Measurements from ENCODE around the gene SLC9A4.

SLC9A4 gene, protein sequence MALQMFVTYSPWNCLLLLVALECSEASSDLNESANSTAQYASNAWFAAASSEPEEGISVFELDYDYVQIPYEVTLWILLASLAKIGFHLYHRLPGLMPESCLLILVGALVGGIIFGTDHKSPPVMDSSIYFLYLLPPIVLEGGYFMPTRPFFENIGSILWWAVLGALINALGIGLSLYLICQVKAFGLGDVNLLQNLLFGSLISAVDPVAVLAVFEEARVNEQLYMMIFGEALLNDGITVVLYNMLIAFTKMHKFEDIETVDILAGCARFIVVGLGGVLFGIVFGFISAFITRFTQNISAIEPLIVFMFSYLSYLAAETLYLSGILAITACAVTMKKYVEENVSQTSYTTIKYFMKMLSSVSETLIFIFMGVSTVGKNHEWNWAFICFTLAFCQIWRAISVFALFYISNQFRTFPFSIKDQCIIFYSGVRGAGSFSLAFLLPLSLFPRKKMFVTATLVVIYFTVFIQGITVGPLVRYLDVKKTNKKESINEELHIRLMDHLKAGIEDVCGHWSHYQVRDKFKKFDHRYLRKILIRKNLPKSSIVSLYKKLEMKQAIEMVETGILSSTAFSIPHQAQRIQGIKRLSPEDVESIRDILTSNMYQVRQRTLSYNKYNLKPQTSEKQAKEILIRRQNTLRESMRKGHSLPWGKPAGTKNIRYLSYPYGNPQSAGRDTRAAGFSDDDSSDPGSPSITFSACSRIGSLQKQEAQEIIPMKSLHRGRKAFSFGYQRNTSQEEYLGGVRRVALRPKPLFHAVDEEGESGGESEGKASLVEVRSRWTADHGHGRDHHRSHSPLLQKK

DNA sequence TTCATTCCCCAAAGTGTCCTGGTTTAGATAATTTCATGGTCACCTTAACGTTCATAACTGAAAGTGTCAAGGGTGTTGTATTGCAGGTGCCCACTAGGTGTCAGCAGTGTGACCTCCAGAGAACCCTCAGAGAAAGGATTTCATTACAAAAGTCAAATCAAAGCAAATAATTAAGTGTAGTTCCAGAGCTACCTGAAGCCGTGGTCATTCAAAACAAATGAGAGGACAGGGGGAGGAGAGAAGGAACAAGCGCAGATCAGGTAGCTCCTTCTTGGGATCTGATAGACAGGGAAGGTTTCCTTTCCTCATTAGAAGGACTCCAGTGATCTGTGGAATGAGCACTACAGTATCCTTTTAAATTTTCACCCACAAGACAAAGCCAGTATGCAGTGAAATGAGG, at the start of gene SLC9A4:
TSS of gene SLC9A4 (plus strand) at position 207 of the 400 bp plus-strand sequence. CDS start 534 bp downstream, outside the sequence.
- DNase-seq, result peak; percentile 23

DNA sequence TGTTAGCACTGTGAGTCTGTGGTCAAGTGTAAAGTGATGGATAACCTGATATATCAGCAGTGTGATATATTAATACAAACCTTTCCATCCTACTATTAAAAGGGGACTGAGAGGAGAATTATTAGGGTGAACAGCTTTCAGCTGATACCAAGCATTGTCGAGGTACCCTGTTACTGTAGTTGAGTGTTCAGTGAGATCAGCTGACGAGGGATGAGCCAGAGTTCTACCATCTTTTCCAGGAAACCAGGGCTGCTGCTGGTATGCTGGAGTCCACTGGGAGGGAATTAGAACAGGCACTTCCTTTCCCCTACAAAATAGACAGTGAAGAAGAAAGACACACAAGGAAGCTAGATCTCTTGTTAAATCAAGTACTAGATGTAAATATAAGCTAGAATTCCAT, 49.7 kb upstream of the SLC9A4 start:
- no peak for DNase-seq

DNA sequence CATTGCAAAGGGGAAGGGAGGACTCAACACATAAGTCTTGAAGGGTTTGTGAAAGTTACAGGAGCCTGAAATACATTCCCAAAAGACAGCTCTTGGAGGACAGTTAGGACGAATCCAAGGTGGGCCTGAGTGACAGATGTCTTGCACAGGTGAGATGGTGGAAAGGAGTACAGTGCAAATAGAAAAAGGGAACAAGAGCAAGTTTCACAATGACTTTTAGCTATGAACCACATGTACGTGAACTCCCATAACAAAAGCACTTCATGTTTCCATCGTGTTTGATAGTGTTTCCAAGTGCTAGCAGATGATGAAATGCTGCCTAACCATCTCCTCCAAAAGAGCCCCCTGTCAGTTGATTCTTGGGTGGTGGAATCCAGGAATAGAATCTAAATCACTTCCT, 48.3 kb upstream of the SLC9A4 start:
- no peak for DNase-seq

DNA sequence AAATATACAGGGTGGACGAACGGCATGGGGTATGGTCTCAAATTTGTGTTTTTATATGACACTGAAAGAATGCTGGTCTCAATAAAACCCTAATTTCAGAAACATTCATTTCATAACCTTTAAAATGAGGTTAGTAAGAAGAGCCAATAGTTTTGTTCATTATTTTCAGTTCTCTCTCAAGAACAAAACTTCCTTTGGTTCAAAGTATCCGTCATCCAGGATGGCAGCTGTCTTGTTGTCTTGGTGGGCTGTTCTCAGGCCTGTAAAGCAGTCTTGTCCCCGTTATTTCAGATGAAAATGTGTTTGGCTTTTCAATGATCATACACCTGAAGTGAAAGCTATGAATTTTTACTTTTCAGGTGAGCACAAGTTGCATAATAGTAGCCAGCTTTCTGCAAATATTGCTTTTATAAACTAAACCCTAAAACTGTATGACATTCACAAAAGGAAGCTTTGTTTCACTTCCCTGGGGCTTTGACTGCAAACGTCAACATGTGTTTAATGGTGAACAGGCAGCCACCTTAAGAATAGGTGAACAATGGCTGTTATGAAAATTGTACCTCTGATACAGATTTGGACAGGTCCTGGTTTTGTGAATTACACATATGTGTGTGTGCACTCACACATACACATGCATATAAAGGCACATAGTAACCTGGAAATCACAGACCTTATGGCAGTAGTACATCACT, 47.4 kb upstream of the SLC9A4 start:
- no peak for DNase-seq

DNA sequence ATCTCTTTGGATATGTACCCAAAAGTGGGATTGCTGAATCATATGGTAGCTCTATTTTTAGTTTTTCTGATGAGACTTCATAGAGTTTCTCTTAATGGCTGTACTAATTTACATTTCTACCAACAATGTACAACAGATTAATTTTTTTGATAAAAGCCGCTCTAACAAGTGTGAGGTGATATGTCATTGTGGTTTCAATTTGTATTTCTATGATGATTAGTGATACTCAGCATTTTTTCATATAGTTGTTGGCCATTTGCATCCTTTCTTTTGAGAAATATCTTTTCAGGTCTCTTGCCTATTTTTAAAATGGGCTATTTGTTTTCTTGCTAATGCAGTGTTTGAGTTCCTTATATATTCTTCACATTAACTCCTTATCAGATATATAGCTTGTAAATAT, 45.8 kb upstream of the SLC9A4 start:
- no peak for DNase-seq

DNA sequence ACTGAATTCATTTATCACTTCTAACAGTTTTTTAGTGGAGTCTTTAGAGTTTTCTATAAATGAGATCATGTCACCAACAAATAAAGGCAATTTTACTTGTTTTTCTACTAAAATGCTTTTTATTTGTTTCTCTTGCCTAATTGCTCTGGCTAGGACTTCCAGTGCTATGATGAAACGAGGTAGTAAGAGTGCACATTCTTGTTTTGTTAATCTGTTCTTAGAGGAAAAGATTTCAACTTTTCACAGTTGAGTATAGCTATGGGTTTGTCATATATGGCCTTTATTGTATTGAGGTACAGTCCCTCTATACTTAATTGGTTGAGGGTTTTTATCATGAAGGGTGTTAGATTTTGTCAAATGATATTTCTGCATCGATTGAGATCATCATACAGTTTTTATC, 44.5 kb upstream of the SLC9A4 start:
- no peak for DNase-seq

DNA sequence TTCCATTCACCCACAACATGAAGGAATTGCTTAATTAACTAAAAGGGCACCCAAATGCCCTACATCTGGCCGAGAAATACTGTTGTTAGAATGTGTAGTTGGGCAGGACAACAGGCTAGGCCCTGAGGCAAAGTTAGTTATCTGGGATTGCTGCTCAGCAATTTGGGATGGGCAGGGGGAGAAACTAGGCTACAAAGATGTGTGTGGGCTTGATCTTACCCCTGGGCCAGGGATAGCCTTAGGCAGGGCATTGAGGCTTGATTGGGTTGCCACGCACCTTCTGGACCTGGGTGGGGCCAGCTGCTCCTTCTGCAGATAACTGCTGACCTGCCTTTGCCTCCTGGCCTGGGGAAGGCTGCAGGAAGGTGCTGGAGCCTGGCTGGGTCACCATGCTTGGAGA, 40.6 kb upstream of the SLC9A4 start:
- DNase-seq, result no peak

DNA sequence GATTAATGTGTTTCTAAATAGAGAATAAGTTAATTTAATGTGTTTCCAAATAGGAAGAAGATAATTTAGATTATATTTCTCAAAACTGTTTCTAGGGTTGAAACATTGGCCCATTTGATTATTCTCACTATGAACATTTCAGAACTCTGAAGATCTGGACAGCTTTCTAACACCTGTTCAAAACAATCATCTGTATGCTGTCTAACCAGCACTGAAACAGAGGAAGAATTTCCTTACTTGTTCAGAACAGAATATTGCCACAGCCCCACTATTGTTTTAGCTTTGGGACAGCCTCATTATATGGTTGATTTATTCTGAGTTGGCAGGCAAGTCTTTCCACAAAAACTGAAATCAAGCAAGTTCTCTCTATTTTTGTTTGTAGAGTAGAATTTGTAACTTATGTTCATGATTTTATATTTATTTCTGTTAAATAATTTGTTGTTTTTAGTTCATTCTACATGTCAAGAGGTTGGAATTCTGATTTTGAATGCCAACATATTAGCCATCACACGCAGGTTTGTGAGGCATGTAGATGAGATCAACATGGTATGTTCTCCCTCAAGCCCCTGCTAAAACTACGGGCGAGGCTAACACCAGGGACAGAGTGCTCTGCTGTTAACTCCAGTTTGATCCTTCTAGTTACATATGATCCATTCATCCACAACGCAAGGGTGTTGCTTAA, 38.9 kb upstream of the SLC9A4 start:
- DNase-seq, result no peak

DNA sequence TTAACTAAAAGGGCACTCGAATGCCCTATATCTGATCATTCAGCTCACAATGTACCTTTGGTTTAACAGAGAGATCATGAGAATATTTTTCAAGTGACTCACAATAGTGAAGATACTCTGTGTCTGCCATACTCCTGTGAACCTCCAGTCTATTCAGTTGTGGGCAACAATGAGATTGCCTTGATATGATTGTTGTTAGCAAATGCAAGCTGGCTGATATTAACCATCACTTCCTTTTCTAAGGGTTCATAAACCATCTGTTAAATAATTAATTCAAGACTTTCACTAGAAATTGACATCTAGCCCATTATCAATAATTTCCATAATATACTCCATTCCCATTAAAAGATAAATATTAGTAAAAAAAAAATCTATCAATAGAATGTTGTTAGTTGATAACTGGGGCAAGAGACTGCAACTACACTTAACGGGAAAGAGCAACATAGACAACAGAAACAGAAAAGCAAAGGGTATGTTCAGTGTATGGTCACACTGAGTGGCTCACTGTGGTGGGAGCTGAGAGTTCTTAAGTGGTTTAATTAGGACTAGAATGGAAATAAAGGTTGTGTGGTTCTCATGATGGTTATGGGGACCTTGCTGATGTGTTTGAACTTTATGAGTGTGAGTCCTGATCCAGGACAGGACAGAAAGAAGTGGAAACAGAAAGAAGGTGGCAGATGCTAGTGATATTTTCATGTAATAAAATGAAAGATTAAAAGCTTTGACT, 38.2 kb upstream of the SLC9A4 start:
- no peak for DNase-seq

DNA sequence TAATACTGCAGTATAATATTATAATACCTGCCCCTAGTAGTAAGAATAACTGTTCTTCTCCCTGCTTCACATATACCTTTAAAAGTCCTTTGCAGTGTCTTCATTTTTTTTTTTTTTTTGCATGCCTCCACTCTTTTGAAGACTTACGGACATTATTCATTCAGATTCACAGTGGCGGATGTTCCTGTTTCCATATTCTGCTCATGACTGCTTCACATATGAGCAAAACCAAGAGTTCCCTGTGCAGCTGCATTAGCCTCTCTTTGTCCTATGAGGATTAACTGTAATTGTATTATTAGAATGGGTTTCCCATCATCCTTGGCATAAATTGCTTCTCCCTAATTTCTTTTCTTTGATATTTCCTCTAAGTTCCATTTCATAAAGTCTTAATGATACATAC, 37.3 kb upstream of the SLC9A4 start:
- no peak for DNase-seq

DNA sequence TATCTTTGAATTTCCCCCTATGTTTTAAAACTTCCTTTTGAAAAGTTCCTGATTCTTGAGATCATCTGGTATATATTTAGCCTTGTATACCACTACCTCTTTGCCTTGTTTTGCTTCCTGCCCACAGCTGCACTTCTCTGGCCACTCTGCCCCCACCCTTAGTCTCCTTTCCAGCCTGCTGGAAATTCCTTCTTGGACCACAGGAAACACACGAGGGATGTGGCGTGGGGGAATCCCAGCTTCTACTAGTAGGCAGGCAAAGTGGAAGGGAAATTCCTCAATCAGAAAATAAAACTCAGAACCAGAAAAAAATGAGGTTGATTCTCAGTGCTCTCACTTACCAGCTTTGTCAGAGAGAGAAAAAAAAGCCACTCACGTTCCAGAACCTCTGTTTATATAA, 36.7 kb upstream of the SLC9A4 start:
- no peak for DNase-seq

DNA sequence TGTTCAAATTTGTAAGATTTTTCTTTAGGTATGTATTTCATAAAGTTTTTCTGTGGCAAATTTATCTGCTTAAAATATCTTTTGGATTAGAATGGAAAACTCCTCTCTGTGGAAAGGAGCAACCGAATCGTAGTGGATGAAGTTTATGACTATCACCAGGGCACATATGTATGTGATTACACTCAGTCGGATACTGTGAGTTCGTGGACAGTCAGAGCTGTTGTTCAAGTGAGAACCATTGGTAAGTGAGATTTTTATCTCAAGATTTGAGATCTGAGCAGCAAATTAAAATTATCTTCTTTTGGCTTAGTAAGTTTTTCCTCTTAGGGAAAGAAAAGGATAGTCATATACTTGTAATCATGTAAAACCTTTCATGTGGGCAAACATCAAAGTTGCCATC, 35.9 kb upstream of the SLC9A4 start:
- no peak for DNase-seq

DNA sequence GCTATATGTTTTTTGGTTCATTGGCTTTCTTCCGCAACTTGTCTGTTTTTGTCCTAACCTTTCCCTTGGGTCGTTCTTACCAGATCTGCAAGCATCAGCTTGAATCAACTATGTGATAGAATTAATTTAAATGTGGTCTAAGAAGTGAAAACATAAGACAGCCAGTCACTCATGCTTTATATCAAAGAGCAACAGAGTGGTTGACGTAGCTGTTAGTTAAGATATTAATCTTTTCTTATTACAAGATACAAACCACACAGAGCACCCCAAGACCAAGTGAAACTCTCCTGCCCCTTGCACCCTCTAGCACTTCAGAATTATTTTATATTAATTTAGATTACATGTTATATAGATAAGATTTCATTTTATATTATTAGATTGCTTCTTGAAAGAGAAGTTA, 34.9 kb upstream of the SLC9A4 start:
- no peak for DNase-seq

DNA sequence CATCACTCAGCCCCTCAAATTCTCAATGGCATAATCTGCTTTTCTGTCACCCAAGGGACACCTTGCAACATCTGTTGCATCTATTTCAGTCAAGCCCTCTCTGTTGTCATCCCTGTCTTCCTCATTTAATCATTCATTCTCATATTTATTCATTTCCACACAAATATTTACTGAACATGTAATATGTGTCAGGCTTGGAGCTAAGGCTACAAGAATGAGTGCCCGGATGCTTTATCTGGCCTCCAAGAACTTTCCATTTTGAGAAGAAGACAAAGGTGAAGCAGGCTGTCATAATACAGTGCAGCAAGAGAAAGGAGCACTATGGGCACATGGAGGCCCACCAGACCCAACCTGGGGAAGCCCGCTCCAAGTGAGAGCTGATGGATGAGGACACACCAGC, 34.4 kb upstream of the SLC9A4 start:
- DNase-seq, result no peak

DNA sequence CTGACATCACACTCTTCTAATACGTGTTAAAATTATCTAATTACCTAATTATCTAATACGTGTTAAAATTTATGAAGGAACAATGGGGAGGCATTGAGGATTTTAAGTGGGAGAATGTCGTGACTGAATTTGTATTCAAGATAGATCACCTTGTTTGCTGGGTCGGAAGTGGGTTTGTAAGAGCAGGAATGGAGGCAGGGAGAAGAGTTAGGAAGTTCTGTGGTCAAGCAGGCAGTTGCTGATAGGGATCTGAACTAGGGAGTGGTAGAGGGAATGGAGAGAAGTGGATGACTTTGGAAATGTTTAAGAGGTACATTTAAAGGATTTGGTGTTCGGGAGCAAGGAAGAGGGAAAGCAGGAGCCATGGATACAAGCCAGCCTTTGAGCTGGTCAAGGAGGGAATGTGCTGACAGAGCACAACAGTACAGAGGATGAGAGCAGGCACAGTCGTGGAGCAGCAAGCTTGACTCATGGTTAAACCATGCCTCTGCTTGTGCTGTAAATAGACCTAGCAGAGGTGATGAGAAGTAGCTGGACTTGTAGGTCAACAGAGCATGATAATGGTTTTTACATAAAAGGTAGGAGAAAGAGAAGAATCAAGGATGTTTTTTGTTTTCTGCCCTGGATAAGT, 33.8 kb upstream of the SLC9A4 start:
- no peak for DNase-seq

DNA sequence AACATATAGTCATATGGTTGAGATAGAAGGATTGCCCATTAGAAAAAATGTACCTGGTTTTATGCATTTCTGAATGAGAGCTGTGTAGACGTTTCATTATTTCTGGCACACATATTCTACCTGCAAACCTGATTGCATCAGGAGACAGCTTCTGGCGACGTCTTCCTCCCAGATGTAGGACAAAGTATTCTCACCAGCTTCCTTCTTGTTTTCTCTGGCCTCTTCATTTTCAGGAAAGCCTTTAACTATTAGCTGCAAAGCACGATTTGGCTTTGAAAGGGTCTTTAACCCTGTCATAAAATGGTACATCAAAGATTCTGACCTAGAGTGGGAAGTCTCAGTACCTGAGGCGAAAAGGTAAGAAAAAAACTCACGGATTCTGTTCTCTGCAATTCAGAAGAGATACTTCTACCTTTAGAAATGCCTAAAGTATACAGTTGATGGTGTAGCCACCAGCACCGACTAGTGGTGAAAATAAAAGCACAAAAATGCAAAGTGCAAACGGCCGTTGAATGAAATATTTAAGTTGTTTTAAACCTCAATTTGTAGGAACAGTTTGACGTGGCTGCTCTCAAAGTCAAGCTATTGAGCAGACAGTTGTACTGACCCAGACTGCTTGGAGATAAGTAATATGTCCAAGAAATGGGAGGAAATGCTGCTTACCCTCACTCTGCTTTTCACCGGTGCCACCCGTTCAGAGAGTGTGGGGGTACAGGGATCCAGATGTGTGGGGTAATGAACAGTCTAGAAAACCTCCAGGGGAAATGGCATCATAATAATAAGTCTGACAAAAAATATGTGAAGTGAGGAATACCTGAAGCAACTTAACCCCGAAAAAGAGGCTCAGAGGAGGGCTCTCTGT, 29.8 kb upstream of the SLC9A4 start:
- no peak for DNase-seq

DNA sequence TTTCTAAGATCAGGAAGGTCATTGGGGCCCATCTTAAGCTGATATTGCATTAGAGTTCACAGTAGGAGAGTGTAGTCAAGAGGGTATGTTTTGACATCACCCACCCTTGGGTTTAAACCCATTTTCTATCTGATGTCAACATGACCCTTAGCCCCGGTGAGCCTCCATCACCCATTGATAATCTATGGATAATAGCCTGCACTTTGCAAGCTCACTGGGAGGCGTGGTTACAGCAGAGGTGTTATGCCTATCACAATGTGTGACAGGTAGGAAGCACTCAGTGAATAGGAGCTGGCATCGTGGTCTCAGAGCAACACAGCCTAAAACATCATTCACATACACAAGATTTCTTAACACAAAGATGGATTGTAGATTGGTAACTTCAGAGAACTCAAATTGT, 28.8 kb upstream of the SLC9A4 start:
- no peak for DNase-seq

DNA sequence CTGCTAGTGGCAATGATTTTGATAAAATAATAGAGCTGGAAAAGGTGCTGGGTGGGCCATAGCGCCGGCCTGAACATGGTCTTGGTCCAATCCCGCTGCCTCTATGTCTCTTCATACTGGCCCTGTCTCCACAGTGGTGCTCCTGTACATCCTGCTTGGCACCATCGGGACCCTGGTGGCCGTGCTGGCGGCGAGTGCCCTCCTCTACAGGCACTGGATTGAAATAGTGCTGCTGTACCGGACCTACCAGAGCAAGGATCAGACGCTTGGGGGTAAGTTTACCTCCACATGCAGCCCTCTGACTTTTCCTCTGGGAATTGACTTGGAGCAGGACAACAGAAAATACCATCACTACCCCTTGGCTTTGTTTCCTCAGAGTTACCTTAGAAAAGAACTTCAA, 26.1 kb upstream of the SLC9A4 start:
- no peak for DNase-seq

DNA sequence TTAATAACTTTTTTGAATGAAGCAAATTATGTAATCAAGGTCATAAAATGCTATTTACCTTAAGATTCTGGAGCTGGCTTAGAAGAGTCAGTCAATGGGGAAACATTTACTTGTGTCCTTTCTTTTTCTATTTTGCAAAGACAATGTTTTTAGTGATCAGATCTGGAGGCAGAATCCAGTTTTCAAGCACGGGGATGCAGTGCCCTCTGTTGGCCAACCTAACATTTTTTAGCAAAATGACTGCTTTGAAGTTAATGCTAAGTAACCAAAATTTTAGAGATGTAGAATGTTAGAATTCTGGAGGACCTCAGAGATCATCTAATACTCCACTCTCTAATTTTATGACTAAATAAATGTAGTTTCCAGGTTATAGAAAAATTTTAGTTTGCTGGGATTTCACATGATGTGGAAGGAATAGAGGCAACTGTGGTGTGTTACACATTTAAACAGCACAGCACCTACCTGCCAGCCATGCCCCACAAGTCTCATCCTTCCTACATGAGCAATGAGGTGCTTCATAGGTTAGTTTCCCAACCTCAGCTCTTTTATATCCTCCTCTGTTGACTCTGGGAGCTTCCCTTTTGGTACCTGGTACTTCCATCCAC, 23.6 kb upstream of the SLC9A4 start:
- DNase-seq, result no peak

DNA sequence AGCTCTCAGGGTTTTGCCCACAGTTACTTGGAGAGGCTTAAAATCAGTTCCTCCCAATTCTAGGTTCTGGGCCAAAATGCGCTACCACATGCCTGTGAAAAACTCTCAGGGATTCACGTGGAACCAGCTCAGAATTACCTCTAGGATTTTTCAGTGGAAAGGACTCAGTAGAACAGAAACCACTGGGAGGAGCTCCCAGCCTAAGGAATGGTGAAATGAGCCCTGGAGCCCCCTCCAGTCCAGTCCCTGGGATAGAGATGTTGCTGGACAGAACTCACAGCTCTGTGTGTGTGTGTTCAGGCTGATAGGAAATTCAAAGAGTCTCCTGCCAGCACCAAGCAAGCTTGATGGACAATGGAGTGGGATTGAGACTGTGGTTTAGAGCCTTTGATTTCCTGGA, 21.1 kb upstream of the SLC9A4 start:
- DNase-seq, result no peak

DNA sequence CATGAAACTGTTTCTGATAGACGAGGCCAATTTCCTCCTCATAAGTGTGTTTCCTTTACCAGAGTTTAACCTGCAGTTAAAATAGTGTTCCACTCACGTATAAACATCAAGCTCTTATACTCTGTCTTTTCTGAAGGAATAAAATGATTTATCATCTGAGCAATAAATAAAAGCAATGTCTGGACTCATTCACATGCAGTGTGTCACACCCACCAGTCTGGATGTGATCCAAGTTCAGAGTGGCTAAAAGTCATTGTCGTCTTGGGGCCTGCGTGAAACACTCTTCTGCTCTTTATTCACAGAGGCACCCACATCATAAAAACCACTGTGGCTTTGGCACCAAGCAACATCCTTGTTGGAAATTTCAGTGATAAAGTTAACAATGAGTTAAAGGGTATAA, 19.5 kb upstream of the SLC9A4 start:
- DNase-seq, result peak; percentile 21
